Right hindlimb (tissue), 1 donor: ENCODE results near the gene IGFLR1.
"Not testable (repeated sequence)": the region's sequence is repeated elsewhere in the genome, so short reads cannot be mapped to it uniquely, and the experiment has no call there.

ENCODE experiments used
- DNase-seq: peaks from one replicate; pipeline ENCODE4 v3.0.0-alpha.2; 2018

The IGFLR1 gene

DNA sequence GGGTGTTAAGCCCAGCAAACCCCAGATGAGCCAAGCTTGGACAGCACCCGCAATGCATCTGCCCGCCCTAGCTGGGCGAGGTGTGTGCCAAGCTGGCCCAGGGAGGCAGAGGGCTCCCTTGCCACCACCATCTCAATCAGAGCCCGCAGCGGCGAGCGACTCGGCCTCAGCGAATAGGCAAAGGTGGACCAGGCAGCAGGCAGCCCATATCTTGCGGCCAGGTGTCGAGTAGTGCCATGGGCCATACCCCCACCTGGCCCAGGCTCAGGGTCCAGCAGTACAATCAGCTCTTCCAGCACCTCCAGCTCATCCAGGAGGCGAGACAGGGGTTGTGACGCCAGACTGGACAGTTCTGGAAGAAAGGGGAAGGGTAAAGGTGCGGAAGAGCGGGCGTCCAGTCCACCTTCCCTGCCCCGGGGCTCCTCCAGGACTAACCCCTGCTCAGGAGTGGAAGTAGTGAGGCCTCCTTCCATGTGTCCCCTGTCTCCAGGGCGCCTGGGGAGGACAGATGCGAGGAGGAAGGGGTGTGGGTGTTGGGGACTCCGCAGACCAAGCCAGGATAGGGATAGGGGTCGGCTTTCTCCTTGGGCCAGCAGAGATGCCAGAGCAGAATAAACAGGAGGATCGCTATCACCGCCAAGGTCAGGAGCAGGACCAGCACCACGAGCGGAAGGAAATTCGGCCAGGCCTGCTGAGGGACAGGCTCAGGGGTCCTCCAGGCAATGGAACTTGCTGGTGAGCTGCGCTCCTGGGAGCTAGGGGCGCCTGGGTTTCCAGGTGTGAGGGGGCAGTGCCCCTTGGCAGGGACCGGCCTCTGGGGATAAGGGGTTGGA, 2.8 kb downstream of the IGFLR1 start:
- no peak for DNase-seq

- DNase-seq = no peak
Measured at GRCh38 chr19:35738887-35739229, 3.4 kb downstream of the IGFLR1 start.

GRCh38 chr19:35738021-35738886, 4.0 kb downstream of the IGFLR1 start:
- DNase-seq = no peak

- no peak for DNase-seq
Measured at GRCh38 chr19:35736913-35737886, 5.1 kb downstream of the IGFLR1 start.

GRCh38 chr19:35734889-35735288, 7.4 kb downstream of the IGFLR1 start:
- DNase-seq = no peak

DNA sequence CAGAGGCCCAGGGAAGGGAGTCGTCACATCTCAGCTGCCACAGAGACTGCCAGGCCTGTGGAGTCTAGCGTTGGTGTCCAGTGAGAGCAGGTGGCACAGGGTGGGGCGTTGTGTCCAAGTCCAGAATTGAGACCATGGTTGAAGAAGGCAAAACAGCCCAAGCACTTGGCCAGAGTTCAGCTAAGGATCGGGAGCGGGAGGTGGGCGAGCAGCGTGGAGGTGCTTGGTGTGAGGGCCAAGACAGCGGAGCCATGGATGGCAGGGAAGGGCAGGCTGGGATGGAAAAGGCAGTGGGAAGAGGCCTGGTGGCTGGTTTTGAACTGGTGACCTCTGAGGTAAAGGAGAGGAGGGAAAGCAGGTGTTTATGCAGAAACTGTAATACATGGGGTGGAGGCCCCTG, 8.0 kb downstream of the IGFLR1 start:
- DNase-seq = no peak

DNA sequence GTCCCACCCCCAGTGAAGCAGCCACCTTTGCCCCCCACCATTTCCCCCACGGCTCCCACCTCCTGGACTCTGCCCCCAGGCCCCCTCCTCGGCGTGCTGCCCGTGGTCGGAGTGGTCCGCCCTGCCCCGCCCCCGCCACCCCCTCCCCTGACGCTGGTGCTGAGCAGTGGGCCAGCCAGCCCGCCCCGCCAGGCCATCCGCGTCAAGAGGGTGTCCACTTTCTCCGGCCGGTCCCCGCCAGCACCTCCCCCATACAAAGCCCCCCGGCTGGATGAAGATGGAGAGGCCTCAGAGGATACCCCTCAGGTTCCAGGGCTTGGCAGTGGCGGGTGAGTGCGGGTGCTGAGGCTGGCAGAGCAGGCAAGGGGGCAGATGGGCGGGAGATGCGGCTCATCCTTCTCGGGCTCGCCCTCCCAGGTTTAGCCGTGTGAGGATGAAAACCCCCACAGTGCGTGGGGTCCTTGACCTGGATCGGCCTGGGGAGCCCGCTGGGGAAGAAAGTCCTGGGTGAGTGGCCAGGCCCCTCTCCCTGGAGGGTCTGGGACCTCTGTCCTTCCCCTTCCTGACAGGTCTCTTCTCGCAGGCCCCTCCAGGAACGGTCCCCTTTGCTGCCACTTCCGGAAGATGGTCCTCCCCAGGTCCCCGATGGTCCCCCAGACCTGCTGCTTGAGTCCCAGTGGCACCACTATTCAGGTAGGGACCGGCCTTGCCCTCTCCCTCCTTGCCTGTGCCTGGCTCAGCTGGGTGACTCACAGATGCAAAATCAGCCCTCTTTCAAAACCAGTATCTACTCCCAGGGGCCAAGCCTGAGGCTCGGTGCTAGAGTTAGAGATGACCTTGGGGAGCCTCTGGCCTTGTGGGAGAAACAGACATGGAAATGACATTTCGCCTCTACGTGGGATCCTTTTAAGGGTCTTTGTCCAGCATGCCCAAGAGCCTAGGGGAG, 8.8 kb downstream of the IGFLR1 start:
- no peak for DNase-seq

DNA sequence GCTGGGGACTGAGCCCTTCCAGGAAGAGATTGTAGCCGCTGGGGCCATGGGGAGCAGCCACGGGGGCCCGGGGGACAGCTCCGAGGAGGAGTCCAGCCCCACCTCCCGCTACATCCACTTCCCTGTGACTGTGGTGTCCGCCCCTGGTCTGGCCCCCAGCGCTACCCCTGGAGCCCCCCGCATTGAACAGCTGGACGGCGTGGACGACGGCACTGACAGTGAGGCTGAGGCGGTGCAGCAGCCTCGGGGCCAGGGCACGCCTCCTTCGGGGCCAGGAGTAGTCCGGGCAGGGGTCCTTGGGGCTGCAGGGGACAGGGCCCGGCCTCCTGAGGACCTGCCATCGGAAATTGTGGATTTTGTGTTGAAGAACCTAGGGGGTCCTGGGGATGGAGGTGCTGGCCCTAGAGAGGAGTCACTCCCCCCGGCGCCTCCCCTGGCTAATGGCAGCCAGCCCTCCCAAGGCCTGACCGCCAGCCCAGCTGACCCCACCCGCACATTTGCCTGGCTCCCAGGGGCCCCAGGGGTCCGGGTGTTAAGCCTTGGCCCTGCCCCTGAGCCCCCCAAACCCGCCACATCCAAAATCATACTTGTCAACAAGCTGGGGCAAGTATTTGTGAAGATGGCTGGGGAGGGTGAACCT, 9.6 kb downstream of the IGFLR1 start:
- DNase-seq = no peak

DNA sequence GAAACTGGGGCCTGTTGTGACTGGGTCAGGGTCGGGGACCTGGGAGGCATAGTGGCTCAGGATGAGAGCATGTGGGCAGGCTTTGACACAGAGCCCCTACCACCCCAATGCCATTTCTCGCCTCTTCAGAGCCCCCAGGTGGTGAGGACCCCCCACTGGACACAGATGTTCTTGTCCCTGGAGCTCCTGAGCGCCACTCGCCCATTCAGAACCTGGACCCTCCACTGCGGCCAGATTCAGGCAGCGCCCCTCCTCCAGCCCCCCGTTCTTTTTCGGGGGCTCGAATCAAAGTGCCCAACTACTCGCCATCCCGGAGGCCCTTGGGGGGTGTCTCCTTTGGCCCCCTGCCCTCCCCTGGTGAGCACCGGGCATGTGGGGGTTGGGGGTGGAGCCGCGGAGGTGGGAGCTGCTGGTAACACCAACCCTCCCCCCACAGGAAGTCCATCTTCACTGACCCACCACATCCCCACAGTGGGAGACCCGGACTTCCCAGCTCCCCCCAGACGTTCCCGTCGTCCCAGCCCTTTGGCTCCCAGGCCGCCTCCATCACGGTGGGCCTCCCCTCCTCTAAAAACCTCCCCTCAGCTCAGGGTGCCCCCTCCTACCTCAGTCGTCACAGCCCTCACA, 10.4 kb downstream of the IGFLR1 start:
- DNase-seq = no peak

- DNase-seq = no peak
Measured at GRCh38 chr19:35731353-35731752, 10.9 kb downstream of the IGFLR1 start.

- no peak for DNase-seq
Measured at GRCh38 chr19:35730326-35730725, 11.9 kb downstream of the IGFLR1 start.

- no peak for DNase-seq
Measured at GRCh38 chr19:35729763-35730162, 12.5 kb downstream of the IGFLR1 start.

DNA sequence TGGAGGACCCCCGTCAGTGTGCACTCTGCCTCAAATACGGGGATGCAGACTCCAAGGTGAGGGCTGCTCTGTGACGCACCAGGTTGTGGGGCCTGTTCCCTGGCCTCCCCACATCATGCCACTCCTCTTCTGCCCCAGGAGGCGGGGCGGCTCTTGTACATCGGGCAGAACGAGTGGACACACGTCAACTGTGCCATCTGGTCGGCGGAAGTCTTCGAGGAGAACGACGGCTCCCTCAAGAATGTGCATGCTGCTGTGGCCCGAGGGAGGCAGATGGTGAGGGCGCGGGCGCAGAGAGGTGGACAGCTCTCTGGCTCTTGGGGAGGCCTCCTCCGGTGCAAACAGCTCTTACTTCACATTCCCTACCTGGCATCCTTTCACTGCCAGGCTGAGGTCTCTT, 13.2 kb downstream of the IGFLR1 start:
- no peak for DNase-seq

DNA sequence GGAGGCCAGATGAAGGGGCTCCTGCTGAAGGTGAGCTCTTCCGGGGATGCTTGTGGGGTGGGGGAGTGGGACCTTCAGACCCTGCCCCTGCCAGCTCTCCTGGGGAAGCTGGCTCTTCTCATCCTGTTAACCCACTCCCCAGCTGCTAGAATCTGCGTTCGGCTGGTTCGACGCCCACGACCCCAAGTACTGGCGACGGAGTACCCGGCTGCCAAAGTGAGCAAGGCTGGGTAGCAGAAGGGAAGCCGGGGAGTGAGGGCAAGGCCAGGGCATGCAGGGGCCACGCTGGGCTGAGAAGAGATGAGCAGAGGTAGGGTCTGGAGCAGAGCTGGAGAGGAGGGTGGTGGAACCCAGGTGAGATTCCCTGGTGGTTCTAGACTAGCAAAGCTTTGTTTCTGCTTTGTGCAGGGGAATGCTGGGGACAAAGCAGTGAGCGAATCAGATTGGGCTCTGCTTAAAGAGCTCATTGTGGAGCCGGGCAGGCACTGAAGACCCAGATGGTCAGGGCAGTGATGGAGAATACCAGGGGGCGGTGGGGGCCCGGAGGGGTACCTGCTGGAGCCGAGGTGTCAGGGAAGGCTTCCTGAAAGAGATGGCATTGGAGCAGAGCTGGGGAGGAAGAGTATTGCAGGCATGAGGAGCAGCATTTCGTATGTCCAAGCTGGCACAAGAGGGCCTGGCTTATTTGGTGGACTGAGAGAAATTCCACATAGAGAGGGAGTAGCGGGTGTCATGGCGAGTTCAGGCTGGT, 14.1 kb downstream of the IGFLR1 start:
- DNase-seq = no peak

GRCh38 chr19:35727053-35727955, 14.9 kb downstream of the IGFLR1 start:
- no peak for DNase-seq

- DNase-seq = no peak
Measured at GRCh38 chr19:35725216-35725861, 16.9 kb downstream of the IGFLR1 start.

DNA sequence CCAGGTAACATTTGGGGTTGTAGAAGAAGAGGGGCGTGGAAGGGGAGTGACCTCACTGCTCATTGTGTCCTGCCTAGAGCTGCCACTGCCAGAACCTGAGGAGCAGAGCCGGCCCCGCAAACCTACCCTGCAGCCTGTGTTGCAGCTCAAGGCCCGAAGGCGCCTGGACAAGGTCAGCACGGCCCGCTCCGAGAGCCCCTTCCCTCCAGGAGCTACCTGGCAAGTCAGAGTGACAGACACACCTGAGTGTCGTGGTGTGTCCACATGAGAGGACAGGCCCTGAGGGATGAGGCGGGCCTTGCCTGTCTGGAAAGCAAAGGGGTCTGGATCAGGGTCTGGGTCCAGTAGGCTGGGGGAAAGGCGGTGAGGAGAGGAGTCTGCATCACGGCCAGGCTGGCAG, 17.7 kb downstream of the IGFLR1 start:
- no peak for DNase-seq

- not testable (repeated sequence) for DNase-seq
Measured at GRCh38 chr19:35724132-35724531, 18.1 kb downstream of the IGFLR1 start.
